HUDEP-2 (cell line): ENCODE results near the gene PFKP.

Experiments
- DNase-seq, 76 experiments: peaks; one replicate each; lab custom pipeline; 2025; ENCODE audit not compliant: unreplicated experiment in 76 of 76; lab: John Stamatoyannopoulos, UW

Gene PFKP

DNA sequence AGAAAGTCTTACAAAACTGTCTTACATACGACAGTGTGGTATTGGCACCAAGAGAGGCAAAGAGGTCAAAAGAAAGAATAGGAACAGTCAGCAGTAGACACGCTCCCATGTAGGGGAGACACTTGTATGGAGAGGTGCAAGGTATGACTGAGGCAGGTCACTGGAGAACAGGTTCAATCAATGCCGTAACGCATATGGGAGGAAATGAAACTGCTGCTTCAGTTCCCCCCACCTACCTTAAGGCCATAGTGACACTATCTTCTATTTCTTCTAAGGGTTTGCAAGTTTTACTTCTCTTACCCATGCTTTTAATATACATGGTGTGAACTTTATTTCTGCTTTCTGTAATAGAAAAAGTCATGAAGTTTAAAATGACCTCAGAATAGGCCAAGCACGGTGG lies 110.7 kb downstream of the PFKP start:
- no peak for DNase-seq

DNA sequence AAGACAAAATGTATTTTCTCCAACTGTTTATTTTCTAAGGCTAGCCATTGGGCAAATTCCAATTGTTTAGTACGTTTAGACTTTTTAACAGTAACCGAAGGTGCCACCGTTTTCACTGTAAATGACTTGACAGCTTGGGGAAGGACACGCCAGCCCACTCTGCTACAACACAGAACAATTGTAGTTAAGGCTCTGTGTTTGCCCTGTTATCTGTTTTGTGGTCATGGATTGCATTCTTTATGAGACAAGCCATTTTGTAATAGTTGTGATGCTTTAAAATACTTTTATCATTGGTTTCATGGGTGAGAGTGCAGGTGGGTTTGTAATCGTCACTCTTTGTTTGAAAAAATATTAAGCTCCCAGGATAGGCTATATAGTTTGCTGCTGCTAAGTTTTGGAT lies 111.8 kb downstream of the PFKP start:
- DNase-seq: no peak

DNA sequence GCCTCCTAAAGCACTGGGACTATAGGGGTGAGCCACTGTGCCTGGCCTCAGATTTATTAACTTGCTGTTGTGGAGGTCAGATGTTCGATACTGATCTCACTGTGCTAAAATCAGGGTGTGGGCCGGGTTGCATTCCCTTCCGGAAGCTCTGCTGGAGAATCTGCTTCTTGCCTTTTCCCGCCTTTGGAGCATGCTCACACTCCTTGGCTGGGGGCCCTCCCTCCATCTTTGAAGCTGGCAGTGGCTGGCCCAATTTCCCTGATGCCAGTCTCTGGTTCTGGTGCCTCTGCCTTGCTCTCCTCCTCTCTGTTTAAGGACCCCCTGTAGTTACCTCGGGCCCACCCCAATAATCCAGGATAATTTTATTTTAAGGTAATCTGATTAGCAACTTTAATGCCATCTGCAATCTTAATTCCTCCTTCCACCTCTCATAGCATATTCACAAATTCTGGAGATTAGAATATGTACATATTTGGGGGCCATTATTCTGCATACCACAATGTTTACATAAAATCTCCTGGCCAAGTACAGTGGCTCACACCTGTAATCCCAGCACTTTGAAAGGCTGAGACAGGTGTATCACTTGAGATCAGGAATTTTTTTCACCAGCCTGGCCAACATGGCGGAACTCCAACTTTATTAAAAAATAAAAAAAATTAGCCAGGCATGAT lies 113.1 kb downstream of the PFKP start:
- DNase-seq: no peak

DNA sequence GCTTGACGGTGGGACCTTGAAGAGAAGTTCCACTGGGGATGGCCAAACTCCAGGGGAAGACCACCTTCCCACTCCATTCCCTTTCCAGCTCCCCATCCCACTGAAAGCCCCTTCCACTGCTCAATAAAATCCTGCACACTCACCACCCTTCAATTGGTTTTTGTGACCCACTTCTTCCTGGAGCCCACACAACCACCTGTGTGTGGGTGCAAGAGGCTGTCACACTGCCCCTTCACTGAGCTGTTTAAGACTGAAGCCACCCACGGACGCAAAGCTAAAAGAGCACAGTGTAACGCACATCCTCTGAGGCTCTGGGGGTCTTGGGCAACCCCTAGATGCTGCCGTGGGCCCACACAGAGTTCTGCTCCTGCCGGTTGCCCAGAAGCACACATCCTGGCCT lies 118.0 kb downstream of the PFKP start:
- no peak for DNase-seq

DNA sequence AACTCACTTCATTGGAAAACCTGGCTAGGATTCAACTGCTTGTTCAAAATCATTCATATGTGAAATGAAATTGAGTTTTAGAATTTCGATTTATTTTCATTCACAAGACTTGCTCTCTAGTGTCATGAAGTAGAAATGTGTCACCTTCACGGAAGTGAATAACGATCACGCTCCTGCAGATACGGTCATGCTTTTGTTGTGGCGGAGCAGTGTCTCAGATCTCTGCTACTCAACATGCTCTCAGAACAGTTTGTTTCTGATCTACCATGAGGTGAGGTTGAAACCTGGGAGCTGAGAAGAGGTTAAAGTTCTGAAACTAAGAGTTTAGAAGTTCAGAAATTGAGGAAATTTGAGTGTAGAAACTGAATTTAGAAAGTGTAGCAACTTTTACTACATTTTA lies 119.0 kb downstream of the PFKP start:
- no peak for DNase-seq
